ENCODE measurements around the gene MAML3.

Gene MAML3

GRCh38 chr4:139754938-139755337 is 399.0 kb downstream of the MAML3 start:
- no peak for TF ChIP-seq CTCF (conservative IDR thresholded peaks at IDR 0.05)
- no peak overlapping the region for H3K27ac ChIP-seq

- H3K27ac ChIP-seq, result no peak overlapping the region
- no peak for TF ChIP-seq CTCF (conservative IDR thresholded peaks at IDR 0.05)
Measured at GRCh38 chr4:139753686-139754085, 400.3 kb downstream of the MAML3 start.

GRCh38 chr4:139749835-139750498 is 404.0 kb downstream of the MAML3 start:
- H3K27ac ChIP-seq, result no peak overlapping the region
- no peak for TF ChIP-seq CTCF (conservative IDR thresholded peaks at IDR 0.05)

- H3K27ac ChIP-seq, result no peak overlapping the region
- no peak for TF ChIP-seq CTCF (conservative IDR thresholded peaks at IDR 0.05)
Measured at GRCh38 chr4:139749338-139749737, 404.6 kb downstream of the MAML3 start.

GRCh38 chr4:139746431-139747171 is 407.4 kb downstream of the MAML3 start:
- TF ChIP-seq CTCF (conservative IDR thresholded peaks at IDR 0.05), result no peak
- no peak overlapping the region for H3K27ac ChIP-seq

GRCh38 chr4:139745111-139745639 is 408.8 kb downstream of the MAML3 start:
- TF ChIP-seq CTCF (conservative IDR thresholded peaks at IDR 0.05), result no peak

GRCh38 chr4:139744232-139744631 is 409.8 kb downstream of the MAML3 start:
- peak overlapping the region; percentile 84 for H3K27ac ChIP-seq
- no peak for TF ChIP-seq CTCF (conservative IDR thresholded peaks at IDR 0.05)

More at GRCh38 chr4:139745111-139745639, 408.8 kb downstream of the MAML3 start:
- H3K27ac ChIP-seq, result peak overlapping the region; percentile 84

All from VCaP (cell line).